NCI-H2196 treated with DMSO at 0.1 percent for 48 hours (cell line): Measurements from ENCODE around the gene HTR3D.
"Not testable (repeated sequence)": the region's sequence is repeated elsewhere in the genome, so short reads cannot be mapped to it uniquely, and the experiment has no call there.

Experiments used
- DNase-seq: peaks from one replicate; lab custom pipeline; 2025; ENCODE audit not compliant: unreplicated experiment; lab: John Stamatoyannopoulos, UW

The HTR3D gene

GRCh38 chr3:184031187-184031792, at the start of gene HTR3D:
HTR3D (plus strand) TSS chr3:184031742; CDS start chr3:184031742, 0 bp downstream.
- no peak for DNase-seq

GRCh38 chr3:183981990-183982644, 49.4 kb upstream of the HTR3D start:
- no peak for DNase-seq

- no peak for DNase-seq
Measured at GRCh38 chr3:183984127-183984740, 47.3 kb upstream of the HTR3D start.

- DNase-seq, result no peak
Measured at GRCh38 chr3:183984749-183985729, 46.5 kb upstream of the HTR3D start.

- DNase-seq, result no peak
Measured at GRCh38 chr3:183987000-183987600, 44.4 kb upstream of the HTR3D start.

GRCh38 chr3:183988216-183988790, 43.2 kb upstream of the HTR3D start:
- DNase-seq, result no peak

- no peak for DNase-seq
Measured at GRCh38 chr3:183991403-183991802, 40.1 kb upstream of the HTR3D start.

- no peak for DNase-seq
Measured at GRCh38 chr3:184001761-184002160, 29.8 kb upstream of the HTR3D start.

- DNase-seq, result no peak
Measured at GRCh38 chr3:184002469-184002868, 29.1 kb upstream of the HTR3D start.

GRCh38 chr3:184003187-184003967, 28.2 kb upstream of the HTR3D start:
- no peak for DNase-seq

- DNase-seq, result no peak
Measured at GRCh38 chr3:184004476-184004875, 27.1 kb upstream of the HTR3D start.

- peak; percentile 94 for DNase-seq
Measured at GRCh38 chr3:184005941-184006507, 25.5 kb upstream of the HTR3D start.

- DNase-seq, result not testable (repeated sequence)
Measured at GRCh38 chr3:184007143-184007813, 24.3 kb upstream of the HTR3D start.

GRCh38 chr3:184008161-184008560, 23.4 kb upstream of the HTR3D start:
- DNase-seq, result no peak

- no peak for DNase-seq
Measured at GRCh38 chr3:184011230-184011876, 20.2 kb upstream of the HTR3D start.

- no peak for DNase-seq
Measured at GRCh38 chr3:184011937-184012889, 19.3 kb upstream of the HTR3D start.

- DNase-seq, result no peak
Measured at GRCh38 chr3:184015381-184016019, 16.0 kb upstream of the HTR3D start.
